GM18867 (cell line): ENCODE measurements around the gene KCNV2.
"Not testable (repeated sequence)": the region's sequence is repeated elsewhere in the genome, so short reads cannot be mapped to it uniquely, and the experiment has no call there.

ENCODE experiments used
- ATAC-seq: cut with Tn5 transposase; IDR thresholded peaks from one replicate; pipeline ENCODE4 v1.9.1; 2021; ENCODE audit warnings: mild to moderate bottlenecking, moderate library complexity; ENCODE audit not compliant: unreplicated experiment

Gene KCNV2

DNA sequence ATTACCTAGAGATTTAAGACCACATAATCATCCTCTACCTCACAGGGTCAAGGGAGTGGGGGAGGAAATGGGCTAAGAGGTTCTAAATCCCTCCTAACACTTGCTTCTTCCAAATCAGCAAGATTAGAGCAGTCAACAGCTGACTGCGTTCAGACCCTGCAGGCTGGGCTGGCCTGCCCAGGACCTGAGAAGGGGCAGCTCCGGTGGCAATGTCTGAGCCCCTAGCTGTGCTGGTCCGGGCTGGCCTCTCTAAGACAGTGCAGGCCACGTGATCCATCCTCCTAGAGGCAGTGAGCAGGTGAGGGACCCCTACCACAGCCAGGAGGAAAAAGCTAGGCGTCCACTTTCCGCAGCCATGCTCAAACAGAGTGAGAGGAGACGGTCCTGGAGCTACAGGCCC lies at the start of gene KCNV2:
Gene KCNV2, plus strand, starts transcription at position 126 of the 400 bp plus-strand sequence. Its CDS starts 230 bp downstream, at position 356.
- ATAC-seq = no peak

DNA sequence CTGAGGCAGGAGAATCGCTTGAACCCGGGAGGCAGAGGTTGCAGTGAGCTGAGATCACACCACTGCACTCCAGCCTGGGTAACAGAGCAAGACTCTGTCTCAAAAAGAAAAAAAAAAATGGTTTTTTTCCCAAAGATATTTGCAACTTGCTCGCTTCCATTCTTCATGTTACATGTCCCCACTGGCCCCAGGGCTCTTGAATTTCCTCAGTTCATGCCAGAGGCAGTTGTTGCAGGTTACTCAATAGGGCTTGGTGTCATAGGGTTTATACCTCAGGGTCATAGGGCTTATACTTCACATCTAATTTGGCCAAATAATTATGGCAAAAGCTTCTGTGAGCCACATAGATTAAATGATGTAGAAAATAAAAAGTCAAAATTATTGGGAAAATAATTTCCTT lies 44.1 kb upstream of the KCNV2 start:
- no peak for ATAC-seq

DNA sequence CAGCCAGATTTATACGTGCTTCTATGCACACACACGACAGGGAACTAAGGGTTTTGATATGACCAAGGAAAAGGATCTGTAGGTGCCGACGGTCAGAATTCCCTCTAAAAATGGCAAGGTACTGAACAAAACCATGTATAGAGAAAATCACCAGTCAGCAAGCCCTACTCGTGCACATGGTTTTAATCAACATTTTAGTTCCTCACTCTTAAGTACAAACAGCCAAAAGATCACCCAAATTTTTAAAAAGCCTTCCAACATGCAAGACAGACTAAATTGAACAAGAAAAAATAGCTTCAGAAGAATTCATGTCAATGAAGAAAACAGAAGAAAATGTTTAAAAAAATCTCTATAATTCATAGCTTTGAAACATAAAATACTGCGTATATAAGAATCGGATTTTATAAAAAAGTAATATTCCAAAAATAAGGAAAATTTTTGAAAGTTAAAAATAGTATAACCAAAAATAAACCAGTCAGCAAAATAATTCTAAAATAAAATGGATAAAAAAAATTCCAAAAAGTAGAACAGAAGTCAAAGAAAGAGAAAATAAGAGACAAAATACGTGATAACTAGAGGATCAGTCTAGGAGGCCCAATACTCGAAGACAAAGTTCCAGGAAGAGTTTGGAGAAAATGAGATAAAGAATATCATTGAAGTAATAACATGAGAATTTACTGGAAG lies 43.0 kb upstream of the KCNV2 start:
- ATAC-seq = no peak

DNA sequence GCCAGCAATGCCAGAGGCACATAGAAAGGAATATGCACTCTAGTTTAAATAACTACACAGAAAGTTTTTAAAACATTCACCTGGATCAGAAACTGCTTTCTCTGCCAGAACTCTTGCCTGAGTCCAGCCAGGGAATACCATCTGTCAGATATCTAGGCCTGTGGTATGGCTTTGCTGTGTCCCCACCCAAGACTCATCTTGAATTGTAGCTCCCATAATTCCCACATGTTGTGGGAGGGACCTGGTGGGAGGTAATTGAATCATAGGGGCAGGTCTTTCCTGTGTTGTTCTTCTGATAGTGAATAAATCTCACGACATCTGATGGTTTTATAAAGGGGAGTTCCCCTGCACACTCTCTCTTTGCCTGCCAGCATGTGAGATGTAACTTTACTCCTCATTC lies 41.5 kb upstream of the KCNV2 start:
- ATAC-seq = no peak

DNA sequence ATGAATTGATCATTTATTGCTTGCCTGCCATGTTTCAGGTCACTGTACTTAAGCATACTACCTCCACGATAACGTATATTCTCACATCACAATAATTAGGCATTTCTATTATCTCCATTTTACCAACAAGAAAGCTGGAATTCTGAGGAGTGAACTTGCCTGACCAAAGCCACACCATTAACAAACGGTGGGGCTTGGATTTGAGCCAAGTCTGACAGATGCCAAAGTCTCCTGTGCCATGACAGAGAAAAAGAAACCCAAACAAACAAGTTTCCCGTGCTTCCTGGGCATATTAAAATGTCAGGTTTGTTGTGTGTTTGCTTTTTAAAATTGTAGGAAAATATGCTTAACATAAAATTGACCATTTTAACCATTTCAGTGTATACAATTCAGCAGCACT lies 40.8 kb upstream of the KCNV2 start:
- no peak for ATAC-seq

DNA sequence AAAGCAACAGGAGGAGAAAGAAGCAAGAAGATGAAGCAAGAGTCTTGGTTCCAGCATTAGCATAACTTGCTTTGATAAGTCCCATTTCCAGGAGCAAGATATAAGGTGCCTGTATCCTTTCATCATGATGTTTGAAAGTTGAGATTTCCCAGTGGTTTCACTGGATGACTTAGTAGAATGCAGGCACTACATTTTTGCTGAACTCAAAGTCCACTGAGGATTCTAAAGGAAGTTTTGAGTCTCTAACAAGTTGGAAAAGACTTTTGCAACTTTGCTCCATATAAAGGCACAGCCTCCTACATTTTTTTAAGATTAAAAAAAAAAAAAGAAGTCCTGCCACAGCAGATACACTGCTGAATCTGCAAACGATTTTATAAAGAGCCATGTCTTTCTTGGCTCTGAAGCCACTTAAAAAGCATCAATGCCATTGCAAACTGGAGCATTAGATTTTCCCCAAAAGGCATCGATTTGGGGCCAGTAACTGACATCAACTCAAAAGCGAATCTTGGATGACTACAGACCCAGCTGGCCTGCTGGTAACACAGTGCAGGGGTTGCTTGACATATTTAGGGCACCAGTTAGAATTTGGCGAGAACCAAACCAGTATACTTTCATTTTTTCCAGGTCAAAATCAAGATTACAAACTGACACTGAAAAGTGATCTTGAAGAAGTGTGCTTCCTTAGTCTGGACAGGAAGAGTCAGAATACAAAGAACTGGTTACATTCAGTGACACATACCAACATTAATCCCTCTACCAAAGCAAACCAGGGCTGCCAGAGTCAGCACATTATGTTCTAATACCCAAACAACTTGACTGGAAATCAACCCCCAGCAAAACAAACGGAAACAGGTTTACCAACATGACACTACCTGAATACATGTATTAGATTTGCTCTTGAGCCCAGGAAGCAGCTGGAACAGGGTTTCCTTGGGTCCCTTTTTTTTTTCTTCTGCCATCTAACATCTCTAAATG lies 39.1 kb upstream of the KCNV2 start:
- ATAC-seq = no peak

- ATAC-seq = no peak
Observed at GRCh38 chr9:2679011-2679410, 38.3 kb upstream of the KCNV2 start.

DNA sequence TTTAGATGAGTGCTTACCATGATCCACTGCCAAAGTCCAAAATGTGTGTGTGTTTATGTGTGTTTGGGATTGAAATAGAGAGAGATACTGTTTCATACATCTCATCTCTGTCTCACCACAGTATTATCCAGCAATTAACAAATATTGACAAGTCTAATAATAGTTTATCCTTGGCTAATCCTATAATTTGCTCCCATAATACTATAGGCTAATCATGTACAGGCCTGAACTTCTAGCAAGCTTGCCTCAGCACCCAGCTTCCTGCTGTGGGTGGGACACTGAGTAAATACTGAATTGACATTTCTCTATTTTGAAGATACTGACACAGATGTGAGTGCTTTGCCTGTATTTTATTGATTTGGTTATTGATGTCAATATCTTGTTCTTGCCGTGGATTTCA lies 35.3 kb upstream of the KCNV2 start:
- ATAC-seq = no peak

GRCh38 chr9:2686911-2687310 lies 30.4 kb upstream of the KCNV2 start:
- no peak for ATAC-seq

GRCh38 chr9:2688636-2689035 lies 28.7 kb upstream of the KCNV2 start:
- ATAC-seq = no peak

- ATAC-seq = no peak
Observed at GRCh38 chr9:2691212-2691611, 26.1 kb upstream of the KCNV2 start.

GRCh38 chr9:2691626-2692025 lies 25.7 kb upstream of the KCNV2 start:
- ATAC-seq = no peak

GRCh38 chr9:2693056-2693455 lies 24.3 kb upstream of the KCNV2 start:
- no peak for ATAC-seq

GRCh38 chr9:2697492-2697891 lies 19.8 kb upstream of the KCNV2 start:
- ATAC-seq = no peak

DNA sequence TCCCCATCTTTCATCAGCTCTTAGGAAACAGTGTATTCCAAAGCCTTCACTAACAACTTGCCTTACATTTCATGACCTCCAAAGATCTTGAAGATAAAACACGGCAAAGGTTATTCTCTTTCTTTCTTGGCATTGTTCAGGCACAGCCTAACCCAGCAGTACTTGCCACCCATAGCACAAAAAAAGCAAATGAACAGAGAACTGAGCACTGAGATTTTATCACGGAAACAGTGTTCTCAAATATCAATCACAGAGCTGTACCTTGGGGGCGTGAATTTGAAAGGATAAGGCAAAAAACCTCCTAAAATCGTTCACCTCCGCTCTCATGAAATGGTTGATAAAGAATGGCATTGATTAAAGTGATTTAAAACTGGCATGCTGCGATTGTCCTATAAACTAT lies 16.9 kb upstream of the KCNV2 start:
- ATAC-seq = no peak

GRCh38 chr9:2700909-2701550 lies 16.3 kb upstream of the KCNV2 start:
- ATAC-seq = no peak

DNA sequence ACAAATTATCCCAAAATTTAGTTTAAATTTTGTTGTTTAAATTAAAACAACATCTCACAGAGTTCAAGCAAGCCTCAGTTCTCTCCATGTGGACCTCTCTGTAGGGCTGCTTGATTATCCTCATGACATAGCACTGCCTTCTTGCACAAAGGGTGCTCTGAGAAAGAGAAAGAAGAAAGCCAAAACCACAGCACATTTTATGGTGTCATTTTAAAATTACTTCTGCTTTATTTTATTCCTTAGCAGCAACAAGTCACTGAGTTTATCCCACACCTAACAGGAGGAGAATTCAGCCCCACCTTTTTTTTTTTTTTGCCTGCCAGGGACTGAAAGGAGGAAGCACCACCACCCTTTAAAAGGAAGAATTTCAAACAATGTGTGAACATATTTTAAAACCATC lies 12.8 kb upstream of the KCNV2 start:
- ATAC-seq = no peak

- not testable (repeated sequence) for ATAC-seq
Observed at GRCh38 chr9:2707256-2707655, 10.1 kb upstream of the KCNV2 start.

- ATAC-seq = no peak
Observed at GRCh38 chr9:2709645-2710101, 7.6 kb upstream of the KCNV2 start.

DNA sequence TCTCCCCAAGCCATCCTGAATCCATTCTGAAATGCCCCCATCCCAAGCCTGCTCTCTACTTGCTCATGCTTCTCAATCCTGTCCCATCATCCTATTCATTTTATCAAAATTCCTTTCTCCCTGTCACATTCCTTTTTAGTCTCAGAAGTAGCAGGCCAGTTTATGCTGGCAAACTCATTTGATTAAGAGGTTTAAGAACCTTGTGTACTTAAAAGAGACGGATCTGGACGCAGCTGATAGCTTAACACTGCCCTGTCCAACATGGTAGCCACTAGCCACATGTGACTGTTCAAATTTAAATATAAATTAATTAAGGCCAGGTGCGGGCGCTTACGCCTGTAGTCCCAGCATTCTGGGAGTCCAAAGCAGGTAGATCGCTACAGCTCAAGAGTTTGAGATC lies 5.6 kb upstream of the KCNV2 start:
- ATAC-seq = no peak

- no peak for ATAC-seq
Observed at GRCh38 chr9:2718001-2718697, 839 bp downstream of the KCNV2 start.
